ENCODE measurements around the gene PRTN3.
"Not testable (repeated sequence)": the region's sequence is repeated elsewhere in the genome, so short reads cannot be mapped to it uniquely, and the experiment has no call there.

PRTN3 gene

DNA sequence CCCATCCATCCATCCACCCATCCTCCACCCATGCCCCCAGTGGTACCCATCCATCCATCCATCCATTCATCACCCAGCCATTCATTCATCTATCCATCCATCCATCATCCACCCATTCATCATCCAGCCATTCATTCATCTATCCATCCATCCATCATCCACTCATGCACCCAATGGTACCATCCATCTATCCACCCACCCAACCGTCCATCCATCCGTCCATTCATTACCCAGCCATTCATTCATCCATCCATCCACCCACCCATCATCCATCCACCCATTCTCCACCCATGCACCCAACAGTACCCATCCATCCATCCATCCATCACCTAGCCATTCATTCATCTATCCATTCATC is 24.3 kb upstream of the PRTN3 start:
- DNase-seq (ENCODE audit: low spot score), result no peak

DNA sequence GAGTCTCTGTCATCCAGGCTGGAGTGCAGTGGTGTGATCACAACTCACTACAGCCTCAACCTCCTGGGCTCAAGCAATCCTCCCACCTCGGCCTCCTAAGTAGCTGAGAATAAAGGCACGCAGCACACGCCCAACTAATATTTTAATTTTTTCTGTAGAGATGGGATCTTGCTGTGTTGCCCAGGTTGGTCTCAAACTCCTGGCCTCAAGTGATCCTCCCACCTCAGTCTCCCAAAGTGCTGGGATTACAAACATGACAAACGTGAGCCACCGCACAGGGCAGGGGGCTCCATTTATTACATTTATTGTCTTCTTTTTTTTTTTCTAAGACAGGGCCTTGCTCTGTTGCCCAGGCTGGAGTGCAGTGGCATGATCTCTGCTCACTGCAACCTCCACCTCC is 20.6 kb upstream of the PRTN3 start:
- not testable (repeated sequence) for DNase-seq (ENCODE audit: low spot score)

DNA sequence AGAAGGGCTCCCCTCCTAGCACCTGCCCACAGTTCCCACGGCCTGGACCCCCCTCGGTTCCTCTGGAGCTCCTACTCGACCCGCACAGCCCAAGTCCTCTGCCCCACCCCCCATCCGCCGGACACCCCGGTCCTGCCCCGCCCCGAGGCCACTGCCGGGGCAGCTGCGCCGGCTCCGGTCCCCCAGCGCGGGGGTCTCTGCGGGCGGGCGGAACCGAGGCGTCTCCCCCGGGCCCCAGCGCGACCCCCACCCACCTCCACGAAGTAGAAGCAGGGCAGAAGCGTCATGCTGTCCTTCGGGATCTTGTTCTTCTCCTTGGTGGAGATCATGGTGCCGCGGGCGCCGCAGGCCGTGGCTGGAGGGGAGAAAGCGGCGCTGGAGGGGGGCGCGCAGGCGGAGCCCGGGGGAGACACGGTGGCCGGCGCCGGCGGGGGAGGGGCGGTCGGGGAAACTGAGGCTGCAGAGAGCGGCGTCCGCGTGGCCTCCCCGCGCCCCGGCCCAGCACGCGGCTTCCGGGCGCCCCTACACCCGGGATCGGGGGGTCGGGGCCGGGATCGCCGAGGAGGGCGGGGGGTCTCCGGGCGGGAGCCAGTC is 19.5 kb upstream of the PRTN3 start:
- no peak for DNase-seq (ENCODE audit: low spot score)

DNA sequence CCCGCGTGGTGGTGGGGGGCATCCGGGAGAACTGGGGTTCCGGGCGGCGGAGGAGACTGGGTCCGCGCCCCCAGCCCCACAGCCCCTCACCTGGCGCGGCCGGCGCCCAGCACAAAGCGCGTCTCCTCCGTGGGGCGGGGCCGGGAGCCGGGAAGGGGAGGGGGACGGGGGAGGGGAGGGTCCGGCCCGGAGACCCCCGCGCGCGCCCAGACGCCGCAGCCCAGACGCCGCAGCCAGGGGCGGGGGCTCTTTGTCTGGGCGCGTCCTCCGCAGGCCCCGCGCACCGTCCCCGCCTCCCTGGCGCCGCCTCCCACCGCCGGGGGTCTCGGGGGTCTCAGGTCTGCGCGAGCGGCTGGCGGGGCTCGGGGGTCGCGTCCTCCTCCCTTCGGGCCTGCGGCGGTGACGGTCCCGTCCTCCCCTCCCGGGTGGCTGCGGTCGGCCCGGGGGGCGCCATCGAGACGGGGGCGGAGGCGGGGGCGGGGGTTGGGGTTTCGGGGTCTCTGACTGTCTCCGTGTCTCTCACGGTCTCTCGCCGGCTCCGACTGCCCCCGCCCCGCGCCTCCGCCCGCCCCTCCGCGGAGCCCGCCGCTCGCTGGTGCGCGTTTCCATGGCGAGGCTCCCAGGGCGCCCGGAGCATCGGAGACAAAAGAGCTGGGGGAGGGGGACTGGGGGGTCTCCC is 18.8 kb upstream of the PRTN3 start, which contains the start of gene PLPPR3:
TSS of gene PLPPR3 (minus strand) at position 131 of the 679 bp plus-strand sequence. CDS start 396 bp downstream, outside the sequence.
- DNase-seq (ENCODE audit: low spot score), result peak; percentile 76

DNA sequence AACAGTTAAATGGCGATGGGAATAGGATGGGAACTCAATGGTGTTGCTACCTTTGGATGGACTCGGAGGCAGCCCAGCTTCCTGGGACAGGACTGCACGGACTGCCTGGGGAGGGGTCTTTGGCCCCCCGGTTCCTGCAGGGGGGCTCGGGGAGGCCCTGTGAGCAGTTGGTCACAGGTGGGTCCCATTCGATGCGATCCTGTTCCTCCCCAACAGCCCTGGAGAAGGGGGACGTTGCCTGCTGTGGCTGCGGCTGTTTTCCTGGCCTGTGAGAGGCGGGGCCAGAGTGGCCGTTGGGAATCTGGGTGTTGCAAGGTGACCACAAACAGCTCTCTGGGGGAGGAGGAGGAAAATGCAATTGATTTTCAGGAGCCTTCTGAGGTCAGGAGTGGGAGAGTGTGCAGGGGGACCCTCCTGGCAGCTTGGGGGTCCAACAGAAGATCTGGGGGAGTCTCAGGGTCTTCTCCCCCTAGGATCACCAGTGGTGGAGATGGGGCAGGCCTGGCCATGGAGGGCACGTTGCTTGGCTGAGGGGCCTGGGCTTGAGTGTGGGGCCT is 17.2 kb upstream of the PRTN3 start:
- no peak for DNase-seq (ENCODE audit: low spot score)

DNA sequence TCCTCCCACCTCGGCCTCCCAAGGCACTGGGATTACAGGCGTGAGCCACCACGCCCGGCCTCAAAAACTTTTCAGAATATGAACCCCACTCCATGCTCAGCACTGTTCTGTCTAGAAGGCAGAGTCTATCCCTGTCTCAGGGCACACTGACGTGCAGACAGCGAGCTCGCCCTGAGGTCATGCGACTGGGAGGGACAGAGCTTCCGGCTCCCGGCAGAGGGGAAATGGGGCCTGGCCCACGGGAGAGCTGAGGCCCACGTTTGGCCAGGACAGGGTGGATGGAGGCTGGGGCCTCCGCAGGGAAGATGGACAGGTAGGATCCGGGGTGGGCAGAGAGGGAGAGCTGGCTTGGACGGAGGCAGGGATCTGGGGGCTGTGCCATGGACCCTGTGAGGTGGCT is 15.9 kb upstream of the PRTN3 start:
- DNase-seq (ENCODE audit: low spot score), result no peak

DNA sequence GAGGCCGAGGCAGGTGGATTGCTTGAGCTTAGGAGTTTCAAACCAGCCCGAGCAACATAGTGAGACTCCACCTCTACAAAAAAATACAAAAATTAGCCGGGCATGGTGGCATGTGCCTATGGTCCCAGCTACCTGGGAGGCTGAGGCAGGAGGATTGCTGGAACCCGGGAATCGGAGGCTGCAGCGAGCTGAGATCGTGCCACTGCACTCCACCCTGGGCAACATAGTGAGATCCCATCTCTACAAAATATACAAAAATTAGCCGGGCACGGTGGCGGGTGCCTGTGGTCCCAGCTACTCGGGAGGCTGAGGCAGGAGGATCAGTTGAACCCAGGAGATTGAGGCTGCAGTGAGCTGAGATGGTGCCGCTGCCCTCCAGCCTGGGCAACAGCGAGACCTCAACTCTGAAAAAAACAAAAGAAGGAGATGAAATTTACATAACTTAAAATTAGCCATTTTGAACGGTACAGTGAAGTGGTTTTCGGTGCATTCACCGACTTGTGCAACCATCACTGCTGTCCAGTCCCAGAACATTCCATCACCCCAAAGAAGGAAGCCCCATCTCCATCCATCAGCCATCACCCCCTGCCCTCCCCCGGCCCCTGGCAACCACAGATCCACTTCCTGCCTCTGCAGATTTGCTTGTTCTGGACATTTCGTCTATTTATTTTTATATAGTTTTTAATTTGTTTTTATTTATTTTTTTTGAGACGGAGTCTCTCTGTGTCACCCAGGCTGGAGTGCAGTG is 14.7 kb upstream of the PRTN3 start:
- DNase-seq (ENCODE audit: low spot score), result no peak

DNA sequence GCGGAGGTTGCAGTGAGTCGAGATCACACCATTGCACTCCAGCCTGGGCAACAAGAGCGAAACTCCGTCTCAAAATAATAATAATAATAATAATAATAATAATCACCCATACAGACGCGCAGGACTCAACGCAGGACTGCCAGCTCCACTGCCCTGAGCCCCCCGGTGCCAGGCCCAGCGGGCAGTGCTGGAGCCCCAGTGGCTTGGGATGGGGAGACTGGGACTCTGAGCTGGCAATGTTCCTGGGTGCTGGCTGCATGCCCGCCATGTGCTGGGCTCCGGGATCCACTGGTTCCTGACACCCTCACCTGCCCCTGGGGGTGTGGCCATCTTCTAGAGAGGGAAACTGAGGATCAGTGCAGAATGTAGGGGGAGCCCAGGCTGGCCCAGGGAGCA is 13.5 kb upstream of the PRTN3 start:
- no peak for DNase-seq (ENCODE audit: low spot score)

DNA sequence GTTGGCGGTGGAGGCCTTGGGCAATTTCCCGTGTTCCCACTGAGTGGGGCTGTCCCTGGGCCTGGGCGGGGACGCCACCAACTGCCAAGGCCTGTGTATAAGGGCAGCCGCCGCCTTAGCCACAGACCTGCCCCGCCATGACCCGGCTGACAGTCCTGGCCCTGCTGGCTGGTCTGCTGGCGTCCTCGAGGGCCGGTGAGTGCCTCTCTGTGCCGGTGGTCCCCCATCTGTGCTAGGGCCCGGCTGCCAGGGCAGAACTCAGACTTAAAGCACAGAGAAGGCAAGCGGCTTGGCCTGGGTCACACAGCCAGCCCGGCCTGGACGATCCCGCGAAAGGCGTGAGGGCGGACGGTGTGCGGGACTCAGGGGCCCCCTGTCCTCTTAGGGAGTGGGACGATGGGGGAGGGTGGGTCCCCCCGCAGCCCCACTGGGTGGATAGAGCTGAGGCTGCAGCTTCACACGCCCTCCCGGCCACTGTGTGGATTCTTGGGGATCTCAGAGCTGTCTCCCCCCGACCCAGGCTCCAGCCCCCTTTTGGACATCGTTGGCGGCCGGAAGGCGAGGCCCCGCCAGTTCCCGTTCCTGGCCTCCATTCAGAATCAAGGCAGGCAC is 13.0 kb upstream of the PRTN3 start, which contains the start of gene AZU1:
TSS of gene AZU1 (plus strand) at position 128 of the 612 bp plus-strand sequence. CDS start at position 138, 10 bp downstream.
- no peak for DNase-seq (ENCODE audit: low spot score)

DNA sequence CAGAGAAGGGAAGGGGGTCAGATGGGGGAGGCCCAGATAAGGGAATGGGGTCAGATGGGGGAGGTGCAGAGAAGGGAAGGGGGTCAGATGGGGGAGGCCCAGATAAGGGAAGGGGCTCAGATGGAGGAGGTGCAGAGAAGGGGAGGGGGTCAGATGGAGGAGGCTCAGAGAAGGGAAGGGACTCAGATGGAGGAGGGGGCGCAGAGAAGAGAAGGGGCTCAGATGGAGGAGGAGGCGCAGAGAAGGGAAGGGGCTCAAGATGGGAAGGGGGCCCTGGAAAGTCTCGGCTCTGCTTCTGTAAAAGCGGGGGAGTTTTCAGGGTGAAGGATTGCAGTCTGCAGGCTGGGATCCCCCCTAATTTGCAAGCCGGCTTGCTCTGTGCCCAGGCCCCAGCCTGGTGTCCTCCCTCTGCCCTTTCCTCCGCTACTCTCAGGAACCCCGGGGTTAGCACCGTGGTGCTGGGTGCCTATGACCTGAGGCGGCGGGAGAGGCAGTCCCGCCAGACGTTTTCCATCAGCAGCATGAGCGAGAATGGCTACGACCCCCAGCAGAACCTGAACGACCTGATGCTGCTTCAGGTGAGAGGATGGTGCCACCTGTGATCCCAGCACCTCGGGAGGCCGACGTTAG is 11.6 kb upstream of the PRTN3 start:
- DNase-seq (ENCODE audit: low spot score), result no peak

DNA sequence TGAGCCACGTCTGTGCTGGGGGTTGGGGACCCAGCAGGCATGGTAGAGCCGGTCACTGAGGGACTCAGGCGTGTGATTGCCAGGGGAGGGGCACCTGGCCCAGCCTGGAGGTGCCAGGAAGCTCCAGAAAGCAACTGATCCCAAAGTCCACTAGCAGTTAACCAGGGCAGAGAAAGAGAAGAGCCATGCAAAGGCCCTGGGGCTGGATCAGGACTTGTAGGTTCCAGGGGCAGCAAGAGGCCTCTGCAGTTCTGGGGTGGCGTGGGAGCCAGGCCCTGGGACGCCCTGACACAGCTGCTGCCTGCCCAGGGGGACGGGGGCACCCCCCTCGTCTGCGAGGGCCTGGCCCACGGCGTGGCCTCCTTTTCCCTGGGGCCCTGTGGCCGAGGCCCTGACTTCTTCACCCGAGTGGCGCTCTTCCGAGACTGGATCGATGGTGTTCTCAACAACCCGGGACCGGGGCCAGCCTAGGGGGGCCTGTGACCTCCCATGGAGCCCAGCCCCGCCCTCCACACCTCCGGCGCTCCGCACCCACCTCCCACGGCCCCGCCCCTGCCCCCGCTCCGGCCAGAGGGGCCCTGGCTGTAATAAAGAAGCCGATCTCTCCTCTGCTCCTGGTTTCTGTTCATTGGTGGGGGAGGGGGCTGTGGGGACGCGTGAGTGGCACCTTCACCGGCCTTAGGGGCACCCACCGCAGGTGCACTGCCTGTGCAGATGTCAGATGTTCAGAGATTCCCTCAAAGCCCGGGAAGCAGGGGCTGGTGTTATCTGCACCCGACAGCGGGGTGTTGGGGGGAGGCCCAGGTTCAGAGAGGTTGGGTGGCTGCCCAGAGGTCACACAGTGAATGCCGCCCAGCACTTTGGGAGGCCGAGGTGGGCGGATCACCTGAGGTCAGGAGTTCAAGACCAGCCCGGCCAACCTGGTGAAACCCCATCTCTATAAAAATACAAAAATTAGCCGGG is 9.1 kb upstream of the PRTN3 start:
- DNase-seq (ENCODE audit: low spot score), result no peak

DNA sequence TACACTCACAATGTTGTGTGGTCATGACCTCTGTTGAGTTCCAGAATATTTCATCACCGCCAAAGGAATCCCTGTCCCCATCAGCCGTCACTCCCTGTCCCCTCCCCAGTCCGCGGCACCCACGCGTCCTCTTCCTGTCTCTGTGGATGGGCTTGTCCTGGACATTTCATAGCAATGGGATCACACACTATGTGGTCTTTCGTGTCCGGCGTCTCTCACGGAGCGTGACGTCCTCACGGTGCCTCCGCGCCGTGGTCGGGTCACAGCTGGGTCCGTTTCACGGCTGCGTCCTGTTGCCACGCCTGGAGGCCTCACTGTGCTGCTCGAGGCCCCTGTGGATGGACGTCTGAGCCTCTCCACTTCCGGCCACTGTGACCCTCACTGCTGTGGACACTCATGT is 6.6 kb upstream of the PRTN3 start:
- DNase-seq (ENCODE audit: low spot score), result no peak

DNA sequence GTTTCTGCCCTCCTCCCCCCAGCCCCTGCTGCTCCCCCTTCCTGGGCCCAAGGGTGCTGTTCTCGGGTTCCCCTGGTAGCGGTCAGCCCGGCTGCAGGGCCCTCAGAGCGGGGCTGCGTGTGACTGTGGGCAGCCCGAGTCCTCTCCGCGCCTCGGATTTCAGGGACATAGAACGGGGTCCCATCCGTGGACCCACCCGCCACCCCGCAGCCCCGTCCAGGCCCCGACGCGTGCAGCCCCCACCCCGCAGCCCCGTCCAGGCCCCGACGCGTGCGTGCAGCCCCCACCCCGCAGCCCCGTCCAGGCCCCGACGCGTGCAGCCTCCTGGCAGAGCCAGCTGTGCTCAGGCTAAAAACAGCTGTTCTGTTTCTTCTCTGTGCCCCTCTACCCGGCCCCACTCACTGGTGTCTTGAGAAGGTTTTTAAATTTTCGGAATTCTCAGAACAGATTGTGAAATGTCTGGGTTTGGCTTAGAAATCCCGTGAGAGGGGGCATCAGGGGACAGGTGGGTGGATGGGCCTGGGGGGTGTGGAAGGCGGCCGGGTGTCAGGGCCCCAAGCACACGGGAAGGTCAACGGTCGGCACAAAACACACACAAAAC is 5.5 kb upstream of the PRTN3 start:
- DNase-seq (ENCODE audit: low spot score), result no peak

DNA sequence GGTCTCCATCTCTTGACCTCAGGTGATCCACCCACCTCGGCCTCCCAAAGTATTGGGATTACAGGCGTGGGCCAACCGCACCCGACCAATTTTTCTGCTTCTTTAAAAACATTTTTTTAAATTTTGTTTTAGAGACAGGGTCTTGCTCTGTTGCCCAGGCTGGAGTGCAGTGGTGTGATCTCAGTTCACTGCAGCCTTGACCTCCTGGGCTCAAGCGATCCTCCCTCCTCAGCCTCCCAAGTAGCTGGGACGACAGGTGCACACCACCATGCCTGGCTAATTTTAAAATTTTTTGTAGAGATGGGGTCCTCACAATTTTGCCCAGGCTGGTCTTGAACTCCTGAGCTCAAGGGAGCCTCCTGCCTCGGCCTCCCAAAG is 2.0 kb downstream of the PRTN3 start:
- not testable (repeated sequence) for DNase-seq (ENCODE audit: low spot score)

DNA sequence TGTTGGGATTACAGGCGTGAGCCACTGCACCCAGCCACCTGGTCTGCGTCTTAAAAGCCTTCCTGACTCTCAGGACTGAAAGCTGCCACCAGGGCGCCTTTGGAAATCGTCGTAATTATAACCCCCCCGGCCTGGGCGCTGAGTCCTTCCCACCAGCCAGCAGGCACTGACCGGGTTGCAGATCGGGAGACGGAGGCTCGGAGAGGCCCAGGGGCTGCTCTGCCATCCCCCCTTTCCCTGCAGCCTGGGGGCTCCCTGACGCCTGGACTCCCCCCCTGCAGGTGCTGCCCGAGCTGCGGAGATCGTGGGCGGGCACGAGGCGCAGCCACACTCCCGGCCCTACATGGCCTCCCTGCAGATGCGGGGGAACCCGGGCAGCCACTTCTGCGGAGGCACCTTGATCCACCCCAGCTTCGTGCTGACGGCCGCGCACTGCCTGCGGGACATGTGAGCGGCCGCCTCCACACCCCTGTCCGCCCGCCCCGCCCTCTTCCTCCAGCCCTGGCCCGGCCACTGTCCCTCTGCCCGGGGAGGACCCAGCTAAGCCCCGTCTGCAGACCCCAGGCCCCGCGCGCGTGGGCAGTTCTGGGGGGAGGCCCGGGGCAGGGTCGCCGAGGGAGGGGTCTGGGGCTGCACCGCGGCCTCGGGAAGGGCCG is 2.5 kb downstream of the PRTN3 start:
- peak; percentile 67 for DNase-seq (ENCODE audit: low spot score)

DNA sequence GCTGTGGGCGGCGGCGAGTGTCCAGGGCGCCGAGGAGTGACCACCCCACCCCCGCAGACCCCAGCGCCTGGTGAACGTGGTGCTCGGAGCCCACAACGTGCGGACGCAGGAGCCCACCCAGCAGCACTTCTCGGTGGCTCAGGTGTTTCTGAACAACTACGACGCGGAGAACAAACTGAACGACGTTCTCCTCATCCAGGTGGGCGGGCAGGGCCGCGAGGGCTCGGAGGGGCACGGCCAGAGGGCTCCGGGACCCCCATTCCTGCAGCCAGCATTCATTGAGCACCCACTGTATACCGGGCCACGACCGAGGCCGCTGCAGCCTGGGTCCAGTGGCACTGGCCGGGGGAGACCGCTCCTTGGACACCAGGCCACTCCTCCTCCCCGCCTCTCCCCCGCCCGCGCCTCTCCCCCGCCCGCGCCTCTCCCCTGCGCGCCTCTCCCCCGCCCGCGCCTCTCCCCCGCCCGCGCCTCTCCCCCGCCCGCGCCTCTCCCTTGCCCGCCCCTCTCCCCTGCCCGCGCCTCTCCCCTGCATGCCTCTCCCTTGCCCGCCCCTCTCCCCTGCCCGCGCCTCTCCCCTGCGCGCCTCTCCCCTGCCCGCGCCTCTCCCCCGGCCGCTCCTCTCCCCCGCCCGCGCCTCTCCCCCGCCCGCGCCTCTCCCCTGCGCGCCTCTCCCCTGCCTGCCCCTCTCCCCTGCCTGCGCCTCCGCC is 3.2 kb downstream of the PRTN3 start:
- no peak for DNase-seq (ENCODE audit: low spot score)

DNA sequence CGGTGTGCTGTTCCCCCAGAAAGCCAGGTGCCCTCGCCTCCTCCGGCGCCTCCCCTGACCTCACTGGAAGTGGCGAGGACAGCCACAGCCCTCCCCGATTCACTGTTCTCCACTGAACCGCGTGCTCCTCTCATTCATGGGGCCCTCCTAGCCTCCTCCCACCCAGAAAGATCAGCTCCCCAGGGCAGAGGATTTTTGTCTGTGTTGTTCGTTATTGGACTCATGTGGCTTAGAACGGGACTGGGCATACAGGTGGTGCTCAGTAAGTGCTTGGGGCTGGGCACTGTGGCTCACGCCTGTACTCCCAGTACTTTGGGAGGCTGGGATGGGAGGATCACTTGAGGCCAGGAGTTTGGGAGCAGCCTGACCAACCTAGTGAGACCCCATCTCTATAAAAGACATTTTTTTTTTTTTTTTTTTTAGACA is 3.8 kb downstream of the PRTN3 start:
- no peak for DNase-seq (ENCODE audit: low spot score)

DNA sequence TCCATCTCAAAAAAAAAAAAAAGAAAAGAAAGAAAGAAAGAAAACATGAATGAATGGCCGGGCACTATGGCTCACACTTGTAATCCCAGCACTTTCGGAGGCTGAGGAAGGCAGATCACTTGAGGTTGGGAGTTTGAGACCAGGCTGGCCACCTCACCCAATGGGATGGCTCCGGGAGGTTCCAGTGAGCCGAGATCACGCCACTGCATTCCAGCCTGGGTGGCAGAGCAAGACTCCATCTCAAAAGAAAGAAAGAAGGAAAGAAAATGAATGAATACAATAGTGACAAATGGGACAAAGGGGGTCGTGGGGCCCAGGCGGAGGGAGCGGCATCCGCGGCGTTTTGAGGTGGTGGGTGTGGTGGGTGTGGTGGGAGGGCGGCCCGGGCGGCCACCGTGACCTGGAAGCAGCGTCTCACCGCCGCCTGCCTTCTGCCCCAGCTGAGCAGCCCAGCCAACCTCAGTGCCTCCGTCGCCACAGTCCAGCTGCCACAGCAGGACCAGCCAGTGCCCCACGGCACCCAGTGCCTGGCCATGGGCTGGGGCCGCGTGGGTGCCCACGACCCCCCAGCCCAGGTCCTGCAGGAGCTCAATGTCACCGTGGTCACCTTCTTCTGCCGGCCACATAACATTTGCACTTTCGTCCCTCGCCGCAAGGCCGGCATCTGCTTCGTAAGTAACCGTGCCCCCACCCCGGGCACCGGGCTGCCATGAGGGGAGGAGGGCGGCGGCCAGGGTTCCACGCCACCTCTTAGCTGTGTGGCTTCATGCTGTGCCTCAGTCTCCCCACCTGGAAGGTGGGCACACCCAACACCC is 5.1 kb downstream of the PRTN3 start:
- DNase-seq (ENCODE audit: low spot score), result no peak

Data from D341Med (cell line).